Measurements from ENCODE around the gene HSBP1.

HSBP1 gene

GRCh38 chr16:83802554-83803205, 5.1 kb upstream of the HSBP1 start:
- in situ Hi-C loops (cut with MboI; ENCODE audit: low sequenced_read_pairs), result no loop called here

GRCh38 chr16:83803811-83804210, 4.0 kb upstream of the HSBP1 start:
- in situ Hi-C loops (cut with MboI; ENCODE audit: low sequenced_read_pairs), result no loop called here

GRCh38 chr16:83804366-83804765, 3.4 kb upstream of the HSBP1 start:
- in situ Hi-C loops (cut with MboI; ENCODE audit: low sequenced_read_pairs), result no loop called here

- in situ Hi-C loops (cut with MboI; ENCODE audit: low sequenced_read_pairs), result no loop called here
Measured at GRCh38 chr16:83806036-83806435, 1.7 kb upstream of the HSBP1 start.

- in situ Hi-C loops (cut with MboI; ENCODE audit: low sequenced_read_pairs), result no loop called here
Measured at GRCh38 chr16:83806731-83807130, 1.0 kb upstream of the HSBP1 start.

- in situ Hi-C loops (cut with MboI; ENCODE audit: low sequenced_read_pairs), result no loop called here
Measured at GRCh38 chr16:83807327-83807709, 460 bp upstream of the HSBP1 start.

GRCh38 chr16:83808573-83809014, 816 bp downstream of the HSBP1 start:
- in situ Hi-C loops (cut with MboI; ENCODE audit: low sequenced_read_pairs), result no loop called here

- in situ Hi-C loops (cut with MboI; ENCODE audit: low sequenced_read_pairs), result no loop called here
Measured at GRCh38 chr16:83809092-83809491, 1.3 kb downstream of the HSBP1 start.

GRCh38 chr16:83810901-83811300, 3.1 kb downstream of the HSBP1 start:
- in situ Hi-C loops (cut with MboI; ENCODE audit: low sequenced_read_pairs), result no loop called here

- in situ Hi-C loops (cut with MboI; ENCODE audit: low sequenced_read_pairs), result no loop called here
Measured at GRCh38 chr16:83813823-83814658, 6.3 kb downstream of the HSBP1 start.

- in situ Hi-C loops (cut with MboI; ENCODE audit: low sequenced_read_pairs), result no loop called here
Measured at GRCh38 chr16:83814659-83814985, 6.8 kb downstream of the HSBP1 start.

GRCh38 chr16:83817022-83817421, 9.2 kb downstream of the HSBP1 start:
- in situ Hi-C loops (cut with MboI; ENCODE audit: low sequenced_read_pairs), result no loop called here

GRCh38 chr16:83818276-83818675, 10.5 kb downstream of the HSBP1 start:
- in situ Hi-C loops (cut with MboI; ENCODE audit: low sequenced_read_pairs), result no loop called here

GRCh38 chr16:83819361-83819760, 11.6 kb downstream of the HSBP1 start:
- in situ Hi-C loops (cut with MboI; ENCODE audit: low sequenced_read_pairs), result no loop called here

GRCh38 chr16:83826146-83826913, 18.6 kb downstream of the HSBP1 start:
- in situ Hi-C loops (cut with MboI; ENCODE audit: low sequenced_read_pairs), result no loop called here

- in situ Hi-C loops (cut with MboI; ENCODE audit: low sequenced_read_pairs), result no loop called here
Measured at GRCh38 chr16:83830091-83830768, 22.5 kb downstream of the HSBP1 start.

GRCh38 chr16:83830769-83831455, 23.1 kb downstream of the HSBP1 start:
- in situ Hi-C loops (cut with MboI; ENCODE audit: low sequenced_read_pairs), result no loop called here

GRCh38 chr16:83831456-83831987, 23.7 kb downstream of the HSBP1 start:
- in situ Hi-C loops (cut with MboI; ENCODE audit: low sequenced_read_pairs), result no loop called here

GRCh38 chr16:83833921-83834320, 26.1 kb downstream of the HSBP1 start:
- in situ Hi-C loops (cut with MboI; ENCODE audit: low sequenced_read_pairs), result no loop called here

All from HL-60/S4 treated with retinoic acid at 250 ng/mL for 4 days and 3 days (cell line).